Peyer's patch (tissue), 4 donors: ENCODE data around the gene KLC1. TPM values are rescaled to one million over a fixed set of nuclear protein-coding genes. Genes with fewer than 3 reads are reported as not detected.
"Not testable (repeated sequence)": the region's sequence is repeated elsewhere in the genome, so short reads cannot be mapped to it uniquely, and the experiment has no call there.

Experiments used
- DNase-seq, 3 donors: peaks; one replicate each; pipeline ENCODE4 v3.0.0-alpha.2; 2017 to 2019
- H3K27ac ChIP-seq, 4 donors: fragments of 200-600 bp; sonication (generic); one replicate each; pipeline ENCODE4 v1.5.1; 2016 to 2019
- H3K27me3 ChIP-seq, 2 donors: fragments of 200-600 bp; sonication (generic); one replicate each; pipeline ENCODE4 v1.5.1; 2019
- H3K36me3 ChIP-seq, 3 donors: fragments of 200-600 bp; sonication (generic); one replicate each; pipeline ENCODE4 v1.5.1; 2016 to 2019
- H3K4me1 ChIP-seq, 4 donors: fragments of 200-600 bp; sonication (generic); one replicate each; pipeline ENCODE4 v1.5.1; 2016 to 2019
- H3K4me3 ChIP-seq, 4 donors: fragments of 200-600 bp; sonication (generic); 1 replicate in 3 of 4; 2 replicates in 1 of 4; pipeline ENCODE4 v1.5.1; 2016 to 2019; ENCODE audit warnings: mild to moderate bottlenecking in 1 of 4
- H3K9me3 ChIP-seq, 4 donors: fragments of 200-600 bp; sonication (generic); one replicate each; pipeline ENCODE4 v1.5.1; 2016 to 2019; ENCODE audit warnings: mild to moderate bottlenecking in 1 of 4
- POLR2A ChIP-seq, 2 donors: fragments of 450-650 bp; IDR thresholded peaks; one replicate each; pipeline ENCODE4 v1.5.1; 2017; ENCODE audit warnings: antibody characterized with exemption in 2 of 2, mild to moderate bottlenecking in 2 of 2, moderate library complexity in 2 of 2
- total RNA-seq, 4 donors: library from RNA; depleted of rRNA; stranded (reverse); fragments of >200 nt; gene quantifications; one replicate each; pipeline ENCODE4 v1.1.0, GENCODE V29; 2016
- TF ChIP-seq, protein P1 (sequence below), 6 experiments: fragments of 450-650 bp in 4 of 6; fragments of 200-600 bp in 2 of 6; sonication (generic) in 1 of 6; IDR thresholded peaks; one replicate each; pipeline ENCODE4 v1.5.1; 2017 to 2019; ENCODE audit warnings: antibody characterized with exemption in 6 of 6, mild to moderate bottlenecking in 3 of 6, moderate library complexity in 1 of 6

The KLC1 gene
- total RNA-seq, 4 donors from 2014 or later, result 125 to 361 (median 270) TPM

DNA sequence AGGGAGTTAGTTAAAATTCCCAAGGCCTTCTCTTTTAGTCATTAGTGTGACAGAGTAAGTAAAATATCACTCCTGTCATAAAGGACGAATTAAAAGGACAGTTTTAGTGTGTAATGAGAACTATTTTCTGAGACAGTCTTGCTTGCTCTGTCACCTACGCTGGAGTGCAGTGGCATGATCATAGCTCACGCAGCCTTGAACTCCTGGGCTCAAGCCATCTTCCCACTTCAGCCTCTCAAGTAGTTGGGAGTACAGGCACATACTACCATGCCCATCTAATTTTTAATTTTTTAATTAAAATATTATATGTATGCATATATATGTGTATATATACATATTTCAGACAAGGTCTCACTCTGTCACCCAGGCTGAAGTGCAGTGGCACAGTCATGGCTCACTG is 17.2 kb downstream of the KLC1 start:
- Histone ChIP-seq H3K9me3 (no peaks in the 10 kb centered on the region), H3K27ac (no peak overlapping the region), H3K4me3 (no peak overlapping the region), H3K4me1 (no peaks in the 10 kb centered on the region), H3K36me3 (no peaks in the 10 kb centered on the region), H3K27me3 (no peaks in the 10 kb centered on the region)
- no peak for DNase-seq
- TF ChIP-seq, protein P1, sequence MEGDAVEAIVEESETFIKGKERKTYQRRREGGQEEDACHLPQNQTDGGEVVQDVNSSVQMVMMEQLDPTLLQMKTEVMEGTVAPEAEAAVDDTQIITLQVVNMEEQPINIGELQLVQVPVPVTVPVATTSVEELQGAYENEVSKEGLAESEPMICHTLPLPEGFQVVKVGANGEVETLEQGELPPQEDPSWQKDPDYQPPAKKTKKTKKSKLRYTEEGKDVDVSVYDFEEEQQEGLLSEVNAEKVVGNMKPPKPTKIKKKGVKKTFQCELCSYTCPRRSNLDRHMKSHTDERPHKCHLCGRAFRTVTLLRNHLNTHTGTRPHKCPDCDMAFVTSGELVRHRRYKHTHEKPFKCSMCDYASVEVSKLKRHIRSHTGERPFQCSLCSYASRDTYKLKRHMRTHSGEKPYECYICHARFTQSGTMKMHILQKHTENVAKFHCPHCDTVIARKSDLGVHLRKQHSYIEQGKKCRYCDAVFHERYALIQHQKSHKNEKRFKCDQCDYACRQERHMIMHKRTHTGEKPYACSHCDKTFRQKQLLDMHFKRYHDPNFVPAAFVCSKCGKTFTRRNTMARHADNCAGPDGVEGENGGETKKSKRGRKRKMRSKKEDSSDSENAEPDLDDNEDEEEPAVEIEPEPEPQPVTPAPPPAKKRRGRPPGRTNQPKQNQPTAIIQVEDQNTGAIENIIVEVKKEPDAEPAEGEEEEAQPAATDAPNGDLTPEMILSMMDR (IDR thresholded peaks at IDR 0.05), result no peak
- TF ChIP-seq POLR2A (IDR thresholded peaks at IDR 0.05), result no peak

DNA sequence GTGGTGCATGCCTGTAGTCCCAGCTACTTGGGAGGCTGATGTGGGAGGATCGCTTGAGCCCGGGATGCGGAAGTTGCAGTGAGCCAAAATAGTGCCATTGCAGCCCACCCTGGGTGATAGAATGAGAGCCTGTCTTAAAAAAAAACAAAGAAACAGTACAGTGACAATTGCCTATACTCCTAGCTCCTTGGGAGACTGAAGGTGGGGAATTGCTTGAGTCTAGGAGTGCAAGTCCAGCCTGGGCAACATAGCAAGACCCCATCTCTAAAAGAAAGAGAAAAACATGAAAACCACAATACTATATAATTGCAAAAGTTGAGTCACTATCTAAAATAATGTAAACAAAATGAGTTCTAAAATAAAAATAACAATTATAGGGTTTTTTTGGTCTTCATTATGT is 20.0 kb downstream of the KLC1 start:
- H3K27ac ChIP-seq, result no peak overlapping the region
- peaks cover 0 to 5% (median 0%) of the 10 kb centered on the region in 3 donors for H3K36me3 ChIP-seq
- peaks cover 0 to 4% (median 0%) of the 10 kb centered on the region in 4 donors for H3K4me1 ChIP-seq
- DNase-seq, result no peak
- H3K4me3 ChIP-seq, result no peak overlapping the region
- no peaks in the 10 kb centered on the region for H3K27me3 ChIP-seq
- no peaks in the 10 kb centered on the region for H3K9me3 ChIP-seq
- TF ChIP-seq POLR2A (IDR thresholded peaks at IDR 0.05), result no peak
- TF ChIP-seq, protein P1 (IDR thresholded peaks at IDR 0.05), result no peak

DNA sequence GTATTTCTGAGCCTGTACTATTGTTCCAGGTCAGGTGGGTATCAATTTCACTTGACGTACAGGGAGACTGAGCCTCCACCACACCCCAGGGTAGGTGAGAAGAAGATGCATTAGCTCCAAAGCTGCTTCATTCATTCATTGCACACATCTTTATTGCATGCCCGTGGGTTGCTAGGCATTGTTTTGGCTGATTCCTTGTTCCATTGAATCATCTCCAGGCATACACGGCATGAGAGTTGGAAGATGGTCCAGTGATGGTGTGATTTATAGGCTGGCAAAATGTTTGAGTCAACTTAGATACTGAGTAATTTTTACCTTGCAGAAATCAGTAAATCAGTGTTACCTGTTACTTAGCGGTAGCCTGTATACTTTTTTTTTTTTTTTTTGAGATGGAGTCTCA is 21.2 kb downstream of the KLC1 start:
- no peak overlapping the region for H3K27ac ChIP-seq
- DNase-seq, result no peak
- TF ChIP-seq, protein P1 (IDR thresholded peaks at IDR 0.05), result no peak
- no peak for TF ChIP-seq POLR2A (IDR thresholded peaks at IDR 0.05)
- no peaks in the 10 kb centered on the region for H3K9me3 ChIP-seq
- no peaks in the 10 kb centered on the region for H3K27me3 ChIP-seq
- no peak overlapping the region for H3K4me3 ChIP-seq
- H3K36me3 ChIP-seq, result peaks cover 0 to 14% (median 0%) of the 10 kb centered on the region in 3 donors
- peaks cover 0 to 4% (median 0%) of the 10 kb centered on the region in 4 donors for H3K4me1 ChIP-seq

DNA sequence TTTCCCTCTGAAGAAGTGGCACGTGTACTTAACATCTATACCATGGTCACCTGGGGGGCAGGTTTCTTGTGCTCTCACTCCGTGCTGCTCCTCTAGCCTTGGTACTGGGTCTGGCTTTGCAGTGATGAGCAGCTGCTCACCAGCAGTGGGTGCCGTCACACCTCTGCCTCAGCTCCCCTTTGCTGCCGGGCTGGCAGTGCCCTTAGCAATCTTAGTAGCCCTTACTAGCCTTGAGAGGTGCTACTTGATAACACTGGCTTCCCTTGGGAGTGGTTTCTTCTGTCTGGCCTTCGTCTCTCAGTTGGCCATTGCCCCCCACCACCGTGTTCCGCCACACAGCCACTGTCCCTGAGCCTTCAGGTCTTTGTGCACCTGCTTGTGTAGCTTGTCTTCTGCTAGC is 22.6 kb downstream of the KLC1 start:
- Histone ChIP-seq H3K4me3 (no peak overlapping the region), H3K9me3 (no peaks in the 10 kb centered on the region), H3K27ac (no peak overlapping the region), H3K4me1 (peaks cover 0 to 4% (median 0%) of the 10 kb centered on the region in 4 donors), H3K36me3 (peaks cover 0 to 28% (median 6%) of the 10 kb centered on the region in 3 donors), H3K27me3 (no peaks in the 10 kb centered on the region)
- DNase-seq, result no peak
- TF ChIP-seq, protein P1 (IDR thresholded peaks at IDR 0.05), result no peak
- TF ChIP-seq POLR2A (IDR thresholded peaks at IDR 0.05), result no peak

DNA sequence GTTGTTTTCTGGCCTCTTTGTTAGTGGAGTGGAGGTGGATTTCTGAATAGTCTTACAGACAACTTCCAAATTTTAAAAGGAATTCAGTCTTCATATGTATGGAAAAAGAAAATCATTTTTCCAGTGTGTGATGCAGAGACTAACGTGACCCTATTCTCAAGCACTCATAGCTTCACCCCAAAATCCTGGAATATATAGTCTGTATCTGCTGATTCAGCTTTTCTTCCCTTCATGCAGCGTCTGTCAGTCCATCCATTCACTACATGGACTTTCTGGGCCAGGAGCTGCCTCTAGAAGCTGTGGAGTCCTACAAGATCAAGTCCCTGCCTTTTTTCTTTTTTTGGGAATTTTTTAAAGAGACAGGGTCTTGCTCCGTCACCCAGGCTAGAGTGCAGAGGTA is 23.8 kb downstream of the KLC1 start:
- TF ChIP-seq, protein P1 (IDR thresholded peaks at IDR 0.05), result no peak
- TF ChIP-seq POLR2A (IDR thresholded peaks at IDR 0.05), result no peak
- Histone ChIP-seq H3K27me3 (no peaks in the 10 kb centered on the region), H3K27ac (no peak overlapping the region), H3K4me1 (peaks cover 0 to 4% (median 0%) of the 10 kb centered on the region in 4 donors), H3K9me3 (no peaks in the 10 kb centered on the region), H3K36me3 (peaks cover 0 to 40% (median 6%) of the 10 kb centered on the region in 3 donors), H3K4me3 (no peak overlapping the region)
- DNase-seq, result no peak

DNA sequence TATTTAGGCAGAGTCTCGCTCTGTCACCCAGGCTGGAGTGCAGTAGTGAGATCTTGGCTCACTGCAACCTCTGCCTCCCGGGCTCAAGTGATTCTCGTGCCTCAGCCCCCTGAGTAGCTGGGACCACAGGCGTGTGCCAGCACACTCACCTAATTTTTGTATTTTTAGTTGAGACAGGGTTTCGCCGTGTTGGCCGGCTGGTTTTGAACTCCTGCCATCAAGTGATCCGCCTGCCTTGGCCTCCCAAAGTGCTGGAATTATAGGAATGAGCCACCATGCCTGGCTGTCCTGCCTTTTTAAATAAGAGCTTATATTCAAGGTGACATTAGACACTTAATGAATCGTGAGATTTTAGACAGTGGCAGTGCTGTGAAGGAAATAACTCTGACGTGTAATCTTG is 24.3 kb downstream of the KLC1 start:
- H3K27ac ChIP-seq, H3K4me1 ChIP-seq, H3K9me3 ChIP-seq, H3K27me3 ChIP-seq, H3K4me3 ChIP-seq, DNase-seq: not testable (repeated sequence)
- H3K36me3 ChIP-seq, result peaks cover 0 to 44% (median 6%) of the 10 kb centered on the region in 3 donors
